ENCODE measurements around the gene RAB11FIP3.

DNA sequence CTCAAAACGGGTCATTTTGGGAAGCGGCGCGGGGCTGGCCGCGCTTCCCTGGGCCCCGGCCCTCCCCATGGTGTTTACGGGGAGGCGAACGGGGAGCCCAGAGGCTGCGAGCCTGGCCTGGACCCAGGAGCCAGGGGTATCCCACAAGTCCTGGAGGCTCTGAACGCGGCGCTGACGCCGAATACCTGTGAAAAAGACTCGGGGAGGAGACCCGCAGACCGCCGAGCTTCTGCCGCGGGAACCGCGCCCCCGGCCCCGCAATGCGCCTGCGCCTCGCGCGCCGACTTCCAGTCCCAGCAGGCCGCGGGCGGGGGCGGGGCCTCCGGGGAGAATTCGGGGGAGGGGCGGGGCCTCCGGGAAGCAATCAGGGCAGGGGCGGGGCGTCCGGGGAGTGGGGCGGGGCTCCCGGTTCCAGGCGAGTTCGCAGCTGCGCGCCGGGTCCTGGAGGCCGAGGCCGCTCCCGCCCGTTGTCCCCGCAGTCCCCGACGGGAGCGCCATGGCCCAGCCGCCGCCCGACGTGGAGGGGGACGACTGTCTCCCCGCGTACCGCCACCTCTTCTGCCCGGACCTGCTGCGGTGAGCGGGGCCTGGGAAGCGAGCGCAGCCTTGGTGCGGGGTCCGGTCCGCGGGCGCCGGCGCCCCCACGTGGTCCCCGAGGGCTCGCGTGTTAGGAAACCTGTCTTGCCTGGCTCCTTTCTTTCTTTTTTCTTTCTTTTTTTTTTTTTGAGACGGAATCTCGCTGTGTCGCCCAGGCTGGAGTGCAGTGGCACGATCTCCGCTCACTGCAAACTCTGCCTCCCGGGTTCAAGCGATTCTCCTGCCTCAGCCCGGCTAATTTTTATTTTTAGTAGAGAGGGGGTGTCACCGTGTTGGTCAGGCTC, 23.7 kb upstream of the RAB11FIP3 start, which contains the start of gene DECR2:
- TF ChIP-seq, protein P1, sequence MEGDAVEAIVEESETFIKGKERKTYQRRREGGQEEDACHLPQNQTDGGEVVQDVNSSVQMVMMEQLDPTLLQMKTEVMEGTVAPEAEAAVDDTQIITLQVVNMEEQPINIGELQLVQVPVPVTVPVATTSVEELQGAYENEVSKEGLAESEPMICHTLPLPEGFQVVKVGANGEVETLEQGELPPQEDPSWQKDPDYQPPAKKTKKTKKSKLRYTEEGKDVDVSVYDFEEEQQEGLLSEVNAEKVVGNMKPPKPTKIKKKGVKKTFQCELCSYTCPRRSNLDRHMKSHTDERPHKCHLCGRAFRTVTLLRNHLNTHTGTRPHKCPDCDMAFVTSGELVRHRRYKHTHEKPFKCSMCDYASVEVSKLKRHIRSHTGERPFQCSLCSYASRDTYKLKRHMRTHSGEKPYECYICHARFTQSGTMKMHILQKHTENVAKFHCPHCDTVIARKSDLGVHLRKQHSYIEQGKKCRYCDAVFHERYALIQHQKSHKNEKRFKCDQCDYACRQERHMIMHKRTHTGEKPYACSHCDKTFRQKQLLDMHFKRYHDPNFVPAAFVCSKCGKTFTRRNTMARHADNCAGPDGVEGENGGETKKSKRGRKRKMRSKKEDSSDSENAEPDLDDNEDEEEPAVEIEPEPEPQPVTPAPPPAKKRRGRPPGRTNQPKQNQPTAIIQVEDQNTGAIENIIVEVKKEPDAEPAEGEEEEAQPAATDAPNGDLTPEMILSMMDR (conservative IDR thresholded peaks at IDR 0.05; ENCODE audit: low read length), result peak; percentile 74
- TF ChIP-seq EZH2phosphoT487 (IDR thresholded peaks at IDR 0.05; ENCODE audit: borderline replicate concordance, low read depth, low read length), result no peak

Data from OCI-LY7 (cell line).